GM21423 (cell line): ENCODE data around the gene RWDD4.
"Not testable (repeated sequence)": the region's sequence is repeated elsewhere in the genome, so short reads cannot be mapped to it uniquely, and the experiment has no call there.

Experiments
- ATAC-seq: cut with Tn5 transposase; IDR thresholded peaks from one replicate; pipeline ENCODE4 v1.9.1; 2021; ENCODE audit warnings: mild to moderate bottlenecking, moderate library complexity; ENCODE audit not compliant: unreplicated experiment

RWDD4 gene

DNA sequence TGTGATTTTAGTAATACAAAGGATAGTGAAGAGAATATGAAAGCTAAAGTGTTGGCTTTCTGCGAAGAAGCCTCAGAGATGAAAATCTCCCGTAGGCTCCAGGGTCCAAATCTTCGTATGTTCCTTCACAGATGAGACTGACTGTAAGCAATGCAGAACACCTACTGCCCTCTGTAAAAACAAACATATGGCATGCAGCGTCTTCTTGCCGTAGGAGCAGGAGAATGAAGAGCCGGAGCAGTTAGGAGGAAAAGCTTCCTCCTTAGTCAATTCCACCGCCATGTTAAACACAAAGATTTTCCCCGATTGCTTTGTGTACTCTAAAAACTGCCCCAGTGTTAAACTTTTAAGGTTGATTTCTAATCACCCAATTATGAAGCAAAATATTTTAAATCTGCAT is 22.5 kb downstream of the RWDD4 start:
- ATAC-seq = no peak

DNA sequence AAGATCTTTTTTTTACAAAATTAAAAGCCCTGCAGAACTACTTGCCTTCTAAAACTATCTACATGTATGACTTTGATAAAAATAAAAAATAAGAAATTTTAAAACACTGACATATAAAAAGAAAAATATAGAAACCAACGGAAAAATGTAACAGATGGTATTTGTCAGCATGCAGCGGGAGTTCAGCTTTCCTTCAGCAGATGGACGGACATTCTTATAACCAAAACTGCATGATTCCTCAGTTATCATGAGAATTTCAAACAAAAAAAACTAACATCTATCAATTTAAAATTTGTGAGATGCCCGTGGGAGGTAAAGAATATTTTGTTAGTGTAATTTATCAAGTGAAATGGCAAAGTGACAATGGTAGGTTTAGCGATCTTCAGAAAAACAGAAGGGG is 23.2 kb downstream of the RWDD4 start:
- ATAC-seq = no peak

DNA sequence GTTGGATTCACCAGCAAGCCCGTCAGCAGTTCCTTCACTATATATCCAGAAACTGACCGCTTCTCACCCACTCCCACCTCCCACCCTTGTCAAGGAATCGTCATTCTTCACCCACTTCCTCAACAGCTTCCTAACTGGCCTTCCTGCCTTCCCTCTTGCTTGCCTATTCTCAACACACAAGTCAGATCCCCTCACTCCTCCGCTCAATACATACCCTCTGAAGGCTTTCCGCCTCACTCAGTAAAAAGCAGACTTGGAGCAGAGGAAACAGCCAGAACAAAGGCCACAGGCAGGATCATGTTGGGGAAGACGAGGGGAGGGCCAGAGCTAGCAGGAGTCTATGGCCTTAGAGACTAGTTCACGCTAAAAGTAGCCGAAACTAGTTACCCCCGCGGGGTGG is 23.7 kb downstream of the RWDD4 start:
- no peak for ATAC-seq

DNA sequence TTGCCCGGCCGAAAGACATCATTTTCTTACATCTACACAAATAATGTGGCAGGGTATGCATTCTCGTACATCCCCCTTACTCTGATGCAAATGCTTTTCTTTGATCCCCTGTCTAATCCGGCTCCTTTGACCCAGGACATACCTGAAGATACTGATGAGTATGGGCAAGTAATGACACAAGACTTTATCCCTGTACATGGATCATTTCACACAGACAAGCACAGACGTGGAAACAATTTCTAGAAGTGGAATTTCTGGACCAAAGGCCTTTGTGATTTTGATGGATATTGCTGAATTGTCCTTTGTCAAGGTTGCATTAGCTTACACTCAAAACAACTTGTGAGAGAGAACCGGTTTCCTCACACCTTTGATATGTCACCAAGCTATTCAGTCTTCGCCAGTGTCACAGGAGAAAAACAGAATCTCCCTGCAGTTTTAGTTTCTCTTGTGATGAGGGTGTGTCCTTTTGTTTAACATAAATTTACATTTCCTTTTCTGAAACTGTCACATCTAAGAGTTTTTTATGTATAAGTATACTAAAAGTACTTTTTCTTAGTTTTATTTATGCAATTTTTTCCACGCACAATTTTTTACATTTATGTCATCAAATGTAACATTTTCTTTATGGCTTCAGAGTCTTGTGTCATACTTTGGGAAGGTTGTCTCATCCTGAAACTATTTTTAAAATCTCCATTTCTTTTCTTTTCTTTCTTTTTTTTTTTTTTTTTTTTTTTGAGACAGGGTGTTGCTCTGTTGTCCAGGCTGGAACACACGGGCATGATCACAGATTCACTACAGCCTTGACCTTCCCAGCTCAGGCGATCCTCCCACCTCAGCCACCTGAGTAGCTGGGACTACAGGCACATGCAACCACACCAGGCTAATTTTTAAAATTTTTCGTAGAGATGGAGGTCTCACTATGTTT is 25.2 kb downstream of the RWDD4 start:
- no peak for ATAC-seq

DNA sequence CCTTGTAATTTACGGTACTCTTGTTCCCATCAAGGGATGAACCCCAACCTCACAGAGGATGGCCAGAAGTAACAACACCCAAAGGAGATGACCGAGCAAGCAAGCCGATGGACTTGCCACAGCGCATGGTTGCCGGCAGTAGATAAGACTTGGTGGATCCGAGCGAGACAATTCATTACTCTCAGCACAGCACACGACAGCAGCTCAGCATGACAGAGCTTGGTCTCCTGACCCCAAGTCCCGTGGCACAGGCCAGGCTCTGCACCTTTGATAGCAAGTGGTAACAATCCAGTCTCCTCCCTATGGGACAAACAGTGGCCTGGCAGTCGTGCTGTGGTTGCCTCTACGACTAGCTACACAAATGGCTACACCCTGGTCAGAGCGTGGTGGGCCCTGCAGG is 26.3 kb downstream of the RWDD4 start:
- no peak for ATAC-seq

DNA sequence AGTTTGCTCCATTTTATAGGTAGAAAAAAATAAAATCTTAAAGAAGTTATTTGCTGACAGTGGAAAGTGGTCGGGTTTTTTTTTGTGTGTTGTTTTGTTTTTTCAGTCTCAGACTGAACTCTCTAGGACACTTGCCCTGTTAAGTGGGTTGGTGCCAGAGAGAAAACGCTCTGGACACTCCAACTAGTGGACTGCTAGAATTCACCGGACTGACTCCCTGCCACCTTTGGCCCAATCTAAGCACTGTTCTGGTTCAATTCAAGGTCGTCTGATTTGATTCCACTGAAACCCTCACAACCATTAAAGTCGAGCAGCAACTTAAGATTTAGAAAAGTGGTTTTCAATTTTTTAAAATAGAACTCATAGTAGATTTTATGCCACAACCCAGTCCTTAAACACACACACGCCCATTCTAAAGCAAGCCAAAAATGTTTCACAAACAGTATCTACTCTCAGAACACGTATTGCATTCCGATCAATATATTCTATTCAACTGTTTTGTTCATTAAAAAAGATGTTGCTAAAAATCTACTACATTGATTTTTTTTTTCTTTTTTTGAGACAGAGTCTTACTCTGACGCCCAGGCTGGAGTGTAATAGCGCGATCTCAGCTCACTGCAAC is 27.3 kb downstream of the RWDD4 start:
- no peak for ATAC-seq

DNA sequence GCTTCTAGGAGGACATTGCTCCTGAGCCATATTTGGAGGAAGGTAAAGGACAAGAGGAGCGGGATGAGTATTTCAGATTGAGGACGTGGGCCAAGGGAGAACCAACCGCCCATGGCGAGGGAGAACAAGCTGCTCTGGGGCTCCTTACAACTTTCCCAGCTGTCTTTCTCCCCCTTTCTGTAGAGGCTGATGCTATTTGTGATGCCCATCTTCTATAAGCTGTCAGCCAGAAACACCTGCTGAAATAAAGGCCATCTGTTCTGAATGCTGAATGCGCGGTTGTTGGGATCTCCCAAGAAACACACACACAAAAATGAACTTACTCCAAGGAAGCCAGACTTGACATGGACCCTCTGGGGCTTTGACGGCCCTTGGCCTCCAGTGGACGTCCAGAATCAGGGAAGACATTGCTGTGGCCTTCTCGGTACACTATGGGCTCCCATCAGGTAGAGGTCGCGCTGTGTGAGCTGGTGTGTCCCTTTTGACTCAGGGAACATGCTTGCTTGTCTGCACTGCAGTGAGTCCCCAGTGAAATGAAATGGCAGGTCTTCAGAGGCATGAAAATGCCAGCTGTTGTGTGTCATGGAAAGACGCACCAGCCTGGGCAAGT is 30.9 kb downstream of the RWDD4 start:
- no peak for ATAC-seq

DNA sequence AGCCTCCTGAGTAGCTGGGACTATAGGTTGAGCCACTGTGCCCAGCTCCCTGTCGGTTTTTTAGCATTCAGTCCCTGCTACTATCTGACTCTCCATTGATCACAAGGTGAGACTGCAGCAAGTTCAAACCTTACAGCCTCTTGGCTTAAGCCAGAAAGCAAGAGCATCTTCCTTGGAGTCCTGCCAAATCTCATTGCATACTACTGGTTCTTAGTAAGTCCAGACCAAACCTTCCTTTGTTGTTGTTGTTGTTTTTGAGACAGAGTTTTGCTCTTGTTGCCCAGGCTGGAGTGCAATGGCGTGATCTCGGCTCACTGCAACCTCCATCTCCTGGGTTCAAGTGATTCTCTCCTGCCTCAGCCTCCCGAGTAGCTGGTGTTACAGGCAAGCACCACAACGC is 31.7 kb downstream of the RWDD4 start:
- not testable (repeated sequence) for ATAC-seq

DNA sequence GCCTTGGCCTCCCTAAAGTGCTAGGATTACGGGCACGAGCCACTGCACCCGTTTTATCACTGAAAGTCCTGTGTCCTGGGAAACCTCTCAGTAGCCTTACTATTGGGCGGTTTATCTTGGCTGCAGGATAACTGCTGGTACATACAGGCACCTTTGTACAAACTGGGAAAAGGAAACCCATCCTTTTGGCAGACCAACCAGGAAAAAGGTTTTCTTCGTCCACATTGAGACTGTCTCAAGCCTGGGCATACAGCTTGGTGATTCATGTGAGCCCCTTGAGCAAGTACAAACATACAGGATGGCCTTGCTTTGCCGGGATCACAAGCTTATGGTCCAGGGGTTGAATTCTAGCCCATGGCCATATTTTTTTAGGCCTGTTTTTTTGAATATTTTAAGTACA is 32.8 kb downstream of the RWDD4 start:
- ATAC-seq = no peak

DNA sequence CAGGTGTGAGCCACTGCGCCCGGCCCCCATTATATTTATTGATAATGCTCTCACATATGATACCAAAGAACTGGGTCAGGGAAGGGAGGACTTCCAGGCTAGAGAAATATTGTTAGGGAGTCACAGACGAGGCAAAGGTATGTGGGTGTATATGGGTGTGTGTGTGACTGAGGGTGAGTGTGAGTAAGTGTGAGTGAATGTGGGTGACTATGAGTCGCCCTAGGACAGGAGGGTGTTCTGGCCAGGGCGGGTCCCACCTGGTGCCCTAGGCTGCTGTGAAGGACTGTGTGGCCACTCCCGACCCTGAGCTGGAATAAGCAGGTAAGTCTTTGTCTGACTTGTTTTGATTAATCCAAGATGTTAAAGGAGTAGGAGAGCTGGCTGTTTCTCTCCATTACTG is 34.4 kb downstream of the RWDD4 start:
- ATAC-seq = no peak

DNA sequence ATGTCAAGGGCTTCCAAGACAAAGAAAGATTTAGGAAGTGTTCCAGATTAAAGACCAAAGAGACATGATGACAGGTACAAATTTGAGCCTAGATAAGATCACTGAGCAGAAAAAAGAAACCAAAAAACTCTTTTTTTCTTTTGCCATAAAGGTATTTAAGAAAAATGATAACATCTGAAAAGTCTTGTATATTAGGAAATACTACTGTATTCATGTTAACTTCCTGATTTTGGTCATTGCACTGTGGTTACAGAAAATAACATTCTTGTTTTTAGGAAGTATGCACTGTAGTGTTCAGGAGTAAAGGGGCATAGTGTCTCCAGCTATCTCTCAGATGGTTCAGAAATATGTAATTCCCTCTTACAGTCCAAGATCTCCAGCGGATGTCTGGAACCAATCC is 37.1 kb downstream of the RWDD4 start:
- no peak for ATAC-seq

DNA sequence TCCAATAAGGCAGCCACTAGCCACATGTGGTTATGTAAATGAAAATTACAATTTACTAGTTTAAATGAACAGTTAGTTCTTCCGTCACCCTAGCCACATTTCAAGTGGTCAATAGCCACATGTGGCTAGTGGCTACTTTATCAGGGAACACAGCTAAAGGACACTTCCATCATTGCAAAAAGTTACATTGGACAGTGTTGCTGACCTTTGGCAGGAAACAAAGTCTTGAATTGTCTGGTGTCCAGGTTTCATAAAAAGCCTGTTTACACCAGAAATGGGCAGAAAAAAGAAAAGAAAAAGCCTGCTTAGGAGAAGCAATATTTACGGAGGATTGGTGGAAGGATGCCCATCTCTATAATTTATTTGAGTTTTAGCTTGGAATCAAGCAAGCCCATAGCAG is 38.6 kb downstream of the RWDD4 start:
- ATAC-seq = no peak

DNA sequence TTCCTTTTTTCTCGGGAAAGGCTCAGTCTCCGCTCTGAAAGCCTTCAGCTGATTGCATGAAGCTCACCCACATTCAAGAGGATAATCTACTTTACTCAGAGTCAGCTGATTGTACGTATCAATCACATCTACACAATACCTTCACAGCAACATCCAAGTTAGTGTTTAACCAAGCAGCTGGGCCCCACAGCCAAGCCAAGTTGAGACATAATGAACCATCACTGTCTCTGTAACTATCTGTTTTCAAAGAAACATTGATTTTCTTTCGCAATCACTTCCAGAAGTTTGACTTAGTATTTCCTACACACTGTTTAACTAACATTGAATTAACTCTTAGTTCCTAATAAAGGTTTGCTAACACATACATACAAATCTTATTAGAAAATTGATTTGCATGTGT is 40.3 kb downstream of the RWDD4 start:
- no peak for ATAC-seq

DNA sequence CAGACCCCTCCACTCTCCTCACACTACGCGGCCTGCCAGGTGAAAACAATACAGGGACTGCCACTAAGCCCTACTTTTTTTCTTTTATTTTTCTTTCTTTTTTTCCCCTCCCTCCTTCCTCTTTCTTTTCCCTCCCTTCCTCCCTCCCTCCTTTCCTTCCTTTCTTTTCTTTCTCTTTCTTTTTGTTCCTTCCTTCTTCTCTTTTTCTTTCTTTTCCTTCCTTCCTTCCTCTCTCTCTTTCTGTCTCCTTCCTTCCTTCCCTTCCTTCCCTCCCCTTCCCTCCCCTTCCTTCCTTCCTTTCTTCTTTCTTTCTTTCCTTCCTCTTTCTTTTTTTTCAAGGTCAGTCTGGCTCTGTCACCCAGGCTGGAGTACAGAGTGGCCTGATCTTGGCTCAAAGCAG is 41.9 kb downstream of the RWDD4 start:
- ATAC-seq = no peak

DNA sequence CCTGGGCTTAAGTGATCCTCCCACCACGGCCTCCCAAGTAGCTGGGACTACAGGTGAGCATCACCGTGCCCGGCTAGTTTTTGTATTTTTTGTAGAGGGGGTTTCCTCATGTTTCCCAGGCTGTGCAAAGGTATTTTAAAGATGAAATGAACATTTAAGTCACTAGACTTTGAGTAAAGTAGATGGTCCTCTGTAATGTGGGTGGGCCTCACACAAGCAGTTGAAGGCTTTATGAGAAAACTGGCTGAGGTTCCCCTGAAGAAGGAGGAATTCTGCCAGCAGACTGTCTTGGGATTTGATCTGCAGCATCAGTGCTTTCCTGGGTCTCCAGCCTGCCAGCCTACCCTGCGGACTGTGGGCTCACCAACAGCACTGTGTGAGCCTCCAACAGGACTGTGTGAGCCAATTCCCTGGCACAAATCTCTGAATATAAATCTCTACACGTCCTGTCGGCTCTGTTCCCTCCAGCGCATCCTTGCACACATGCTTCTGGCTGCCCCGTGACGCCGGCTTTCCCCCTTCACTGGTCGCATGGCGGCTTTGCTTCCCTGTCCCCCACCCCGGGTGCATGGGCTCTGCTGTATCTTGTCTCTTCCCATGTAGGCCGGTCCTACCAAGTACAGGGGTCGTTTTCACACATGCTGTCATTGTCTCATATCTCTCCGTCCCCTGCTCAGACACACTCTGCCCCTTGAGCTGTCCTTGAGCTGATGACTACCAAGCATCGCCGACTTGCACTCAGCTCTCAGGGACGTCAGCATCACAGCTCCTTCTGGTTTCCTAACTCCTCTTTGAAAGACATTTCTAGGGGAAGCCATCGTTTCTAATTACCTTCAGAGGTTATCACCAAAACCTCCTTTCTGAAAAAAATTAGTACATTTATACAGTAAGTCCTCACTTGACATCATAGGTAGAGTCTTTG is 46.4 kb downstream of the RWDD4 start:
- no peak for ATAC-seq

DNA sequence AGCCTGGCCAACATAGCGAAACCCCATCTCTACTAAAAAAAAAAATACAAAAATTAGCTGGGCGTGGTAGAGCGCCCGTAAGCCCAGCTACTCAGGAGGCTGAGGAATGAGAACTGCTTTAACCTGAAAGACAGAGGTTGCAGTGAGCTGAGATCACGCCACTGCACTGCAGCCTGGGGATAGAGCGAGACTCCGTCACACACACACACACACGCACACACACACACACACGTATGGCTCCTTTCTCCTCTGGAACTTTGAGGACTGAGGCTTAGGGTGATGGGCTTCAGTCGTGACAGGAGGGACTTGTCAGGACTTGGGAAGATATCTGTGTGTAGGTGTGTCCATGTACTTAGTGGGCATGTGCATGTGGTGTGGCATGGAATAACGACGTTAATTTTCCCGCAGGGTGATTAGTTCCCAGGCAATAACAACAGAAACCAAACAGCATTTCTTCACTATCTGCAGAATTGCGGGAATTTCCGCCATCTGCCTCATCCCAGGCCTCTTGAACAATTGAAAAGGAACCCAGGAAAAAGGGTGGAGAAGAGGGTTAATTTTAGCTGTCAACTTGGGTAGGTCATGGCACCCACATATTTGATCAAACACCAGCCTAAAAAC is 47.7 kb downstream of the RWDD4 start:
- no peak for ATAC-seq

DNA sequence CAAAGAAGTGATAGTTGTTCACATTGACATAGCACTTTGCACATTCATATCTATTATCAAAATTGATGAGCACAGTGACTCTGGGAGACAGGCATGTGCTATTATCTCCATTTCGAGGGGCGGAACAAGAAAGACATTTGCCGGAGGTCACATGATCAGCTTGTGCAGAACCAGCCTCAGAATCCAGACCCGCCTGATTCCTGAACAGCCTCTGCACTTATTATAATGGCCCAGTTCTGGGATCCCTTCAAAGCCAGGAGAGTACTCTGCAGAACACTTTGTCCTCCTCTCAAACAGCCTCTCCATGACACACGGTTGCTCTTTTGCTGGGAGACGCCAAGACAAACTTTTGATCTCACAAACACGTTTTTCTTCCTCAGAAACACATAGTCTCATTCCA is 48.4 kb downstream of the RWDD4 start:
- ATAC-seq = no peak

DNA sequence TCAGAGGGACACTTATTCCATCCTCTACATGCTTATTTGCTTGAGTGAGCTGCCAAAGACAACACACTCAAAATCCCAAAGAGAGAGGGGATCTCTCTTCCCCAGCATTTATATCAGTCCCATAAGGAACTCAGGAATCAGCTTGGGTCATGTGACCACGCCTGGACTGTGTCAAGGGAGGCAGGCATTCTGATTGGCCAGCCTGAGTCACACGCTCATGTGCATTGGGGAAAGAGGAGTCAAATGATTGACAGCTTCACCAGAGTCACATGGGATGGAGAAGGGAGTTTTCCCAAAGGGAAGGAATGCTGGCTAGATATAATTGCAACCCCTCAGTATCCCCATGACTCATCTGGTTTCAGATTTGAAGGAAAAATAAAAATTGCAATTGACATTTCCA is 49.0 kb downstream of the RWDD4 start:
- no peak for ATAC-seq

DNA sequence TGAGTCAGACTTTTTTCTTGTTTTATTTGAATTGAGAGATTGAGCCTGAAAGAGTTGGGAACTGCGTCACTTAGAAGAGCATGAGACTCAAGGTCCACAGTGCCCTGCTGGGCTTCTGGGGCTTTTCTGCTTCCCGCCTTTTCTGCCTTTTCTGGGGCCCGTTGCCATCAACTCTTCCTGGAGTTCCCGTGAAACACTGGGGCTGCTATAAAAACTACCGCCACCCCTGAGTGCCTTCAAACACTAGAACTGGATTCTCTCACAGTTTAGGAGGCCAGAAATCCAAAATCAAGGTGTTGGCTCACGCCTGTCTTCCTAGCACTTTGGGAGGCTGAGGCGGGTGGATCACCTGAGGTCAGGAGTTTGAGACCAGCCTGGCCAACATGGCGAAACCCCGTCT is 49.8 kb downstream of the RWDD4 start:
- no peak for ATAC-seq

DNA sequence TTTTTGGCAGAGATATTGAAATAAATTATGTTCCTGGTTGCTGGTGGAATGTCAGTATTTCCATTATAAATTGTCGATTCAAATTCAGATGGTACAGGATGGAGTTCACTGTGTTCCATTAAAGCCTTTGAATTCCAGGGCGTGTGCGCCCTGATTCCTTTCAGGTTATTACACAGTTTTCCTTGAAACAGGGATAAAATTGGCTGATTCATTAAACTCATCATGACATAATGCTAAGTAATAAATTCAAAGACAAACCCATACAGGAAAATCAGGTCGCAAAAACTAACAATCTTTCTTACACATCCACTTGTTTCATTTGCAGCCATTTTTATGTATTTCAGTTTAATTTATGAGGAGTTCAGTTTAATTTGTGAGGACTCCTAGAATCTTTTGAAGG is 51.1 kb downstream of the RWDD4 start:
- no peak for ATAC-seq

DNA sequence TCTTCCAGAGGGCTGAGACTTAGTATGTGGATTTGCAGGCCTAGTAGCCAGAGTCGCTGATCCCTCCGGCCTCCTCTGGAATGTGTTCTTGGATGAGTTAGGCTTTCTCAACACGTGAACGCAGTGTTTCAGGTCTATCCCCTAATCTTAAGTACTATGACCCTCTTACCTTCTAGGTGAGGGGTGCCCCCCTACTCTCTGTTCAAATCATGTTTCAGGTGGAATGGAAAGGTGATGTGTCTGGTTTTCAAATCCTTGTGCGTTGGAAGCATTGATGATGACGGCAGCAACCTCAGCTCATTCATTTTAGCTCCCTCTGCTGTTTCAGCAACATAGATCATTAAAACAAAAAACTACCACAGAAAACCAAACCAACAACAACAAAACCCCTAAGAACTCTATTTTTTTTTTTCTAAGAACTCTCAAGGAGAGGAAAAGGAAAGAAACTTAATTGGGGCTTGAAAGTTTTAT is 56.4 kb downstream of the RWDD4 start:
- ATAC-seq = no peak
